WTC11 (cell line): ENCODE data around the gene PIP4K2A. TPM values are rescaled to one million over a fixed set of nuclear protein-coding genes. Genes with fewer than 3 reads are reported as not detected.

Experiments
- ATAC-seq: fragments of 200-7000 bp; cut with Tn5 transposase; 2 replicates; pipeline ENCODE4 v1.10.0; 2021; ENCODE audit warnings: mild to moderate bottlenecking, moderate library complexity
- CTCF ChIA-PET: fragments of 300-600 bp; sonication (Branson Sonifier 250); formaldehyde crosslinking; loops from one replicate; lab custom pipeline; 2021; ENCODE audit warnings: antibody characterized with exemption; lab: Charles Lee
- POLR2A ChIA-PET: fragments of 350-600 bp; sonication (Branson Sonifier 250); formaldehyde crosslinking; loops from one replicate; lab custom pipeline; 2021; ENCODE audit warnings: antibody characterized with exemption; lab: Charles Lee
- DNase-seq: peaks from one replicate; pipeline ENCODE4 v3.0.0; 2021; ENCODE audit warnings: low spot score
- H3K27ac Mint-ChIP-seq: 2 replicates; pipeline ENCODE4 v1.8.0; 2021; ENCODE audit warnings: mixed read lengths
- H3K27me3 Mint-ChIP-seq: 2 replicates; pipeline ENCODE4 v1.8.0; 2021; ENCODE audit warnings: low read depth, mild to moderate bottlenecking, moderate library complexity, mixed read lengths
- H3K36me3 Mint-ChIP-seq: 2 replicates; pipeline ENCODE4 v1.8.0; 2021; ENCODE audit warnings: mixed read lengths
- H3K4me1 Mint-ChIP-seq: 2 replicates; pipeline ENCODE4 v1.8.0; 2022; ENCODE audit warnings: mixed read lengths
- H3K4me3 Mint-ChIP-seq: 2 replicates; pipeline ENCODE4 v1.8.0; 2021; ENCODE audit warnings: mild to moderate bottlenecking, moderate library complexity, mixed read lengths
- H3K9me3 Mint-ChIP-seq: 2 replicates; pipeline ENCODE4 v1.8.0; 2021; ENCODE audit warnings: mixed read lengths
- ATF1 ChIP-seq: sonication (generic); formaldehyde crosslinking; IDR thresholded peaks from 2 replicates; pipeline ENCODE4 v1.8.1; 2023; ENCODE audit warnings: mild to moderate bottlenecking, moderate library complexity, missing genetic modification reagents
- CBFB ChIP-seq: sonication (generic); formaldehyde crosslinking; IDR thresholded peaks from 2 replicates; pipeline ENCODE4 v1.8.1; 2022; ENCODE audit warnings: mild to moderate bottlenecking, low read depth, missing genetic modification reagents
- ELF4 ChIP-seq: sonication (generic); formaldehyde crosslinking; IDR thresholded peaks from 2 replicates; pipeline ENCODE4 v1.8.1; 2022; ENCODE audit warnings: low read depth, mild to moderate bottlenecking, moderate library complexity, missing genetic modification reagents
- HMGA2 ChIP-seq: fragments of 250-450 bp; sonication (Bioruptor Pico); IDR thresholded peaks from 2 replicates; pipeline ENCODE4 v1.4.0; 2021; ENCODE audit warnings: mild to moderate bottlenecking, moderate library complexity
- IRF2 ChIP-seq: sonication (generic); formaldehyde crosslinking; IDR thresholded peaks from 2 replicates; pipeline ENCODE4 v1.8.0; 2022; ENCODE audit warnings: low read depth, missing genetic modification reagents, borderline replicate concordance
- NR3C1 ChIP-seq: sonication (generic); formaldehyde crosslinking; conservative IDR thresholded peaks from 2 replicates; pipeline ENCODE4 v1.8.1; 2023; ENCODE audit warnings: low read depth, mild to moderate bottlenecking, missing genetic modification reagents
- OVOL2 ChIP-seq: fragments of 250-450 bp; sonication (Bioruptor Pico); IDR thresholded peaks from 2 replicates; pipeline ENCODE4 v1.9.0; 2021; ENCODE audit warnings: mild to moderate bottlenecking, borderline replicate concordance
- ZBTB21 ChIP-seq: sonication (generic); formaldehyde crosslinking; IDR thresholded peaks from 2 replicates; pipeline ENCODE4 v1.8.1; 2023; ENCODE audit warnings: mild to moderate bottlenecking, missing genetic modification reagents, borderline replicate concordance
- ZNF121 ChIP-seq: sonication (generic); formaldehyde crosslinking; IDR thresholded peaks from 2 replicates; pipeline ENCODE4 v1.8.0; 2023; ENCODE audit warnings: missing genetic modification reagents
- ZNF396 ChIP-seq: fragments of 250-450 bp; sonication (Bioruptor Pico); IDR thresholded peaks from 2 replicates; pipeline ENCODE4 v1.8.0; 2021; ENCODE audit warnings: mild to moderate bottlenecking, moderate library complexity, borderline replicate concordance
- total RNA-seq: library from RNA; stranded (reverse); gene quantifications from 3 replicates; pipeline ENCODE4 v1.2.3, GENCODE V29; 2021
- TF ChIP-seq, protein P1 (sequence below): sonication (generic); formaldehyde crosslinking; IDR thresholded peaks from 2 replicates; pipeline ENCODE4 v1.8.0; 2023; ENCODE audit warnings: missing genetic modification reagents, mild to moderate bottlenecking, borderline replicate concordance
- TF ChIP-seq, protein P2 (sequence below): sonication (generic); formaldehyde crosslinking; IDR thresholded peaks from 2 replicates; pipeline ENCODE4 v1.8.1; 2023; ENCODE audit warnings: mild to moderate bottlenecking, missing genetic modification reagents, borderline replicate concordance
- TF ChIP-seq, protein P3 (sequence below): sonication (generic); formaldehyde crosslinking; conservative IDR thresholded peaks from 2 replicates; pipeline ENCODE4 v1.8.1; 2022; ENCODE audit warnings: mild to moderate bottlenecking, missing genetic modification reagents
- TF ChIP-seq, protein P4 (sequence below): sonication (generic); formaldehyde crosslinking; IDR thresholded peaks from 2 replicates; pipeline ENCODE4 v1.8.1; 2023; ENCODE audit warnings: mild to moderate bottlenecking, missing genetic modification reagents
- TF ChIP-seq, protein P5 (sequence below): fragments of 200-600 bp; IDR thresholded peaks from 2 replicates; pipeline ENCODE4 v1.8.0; 2022; ENCODE audit warnings: antibody characterized with exemption

The PIP4K2A gene
- total RNA-seq, 1 experiment from 2014 or later: 47.5 TPM

DNA sequence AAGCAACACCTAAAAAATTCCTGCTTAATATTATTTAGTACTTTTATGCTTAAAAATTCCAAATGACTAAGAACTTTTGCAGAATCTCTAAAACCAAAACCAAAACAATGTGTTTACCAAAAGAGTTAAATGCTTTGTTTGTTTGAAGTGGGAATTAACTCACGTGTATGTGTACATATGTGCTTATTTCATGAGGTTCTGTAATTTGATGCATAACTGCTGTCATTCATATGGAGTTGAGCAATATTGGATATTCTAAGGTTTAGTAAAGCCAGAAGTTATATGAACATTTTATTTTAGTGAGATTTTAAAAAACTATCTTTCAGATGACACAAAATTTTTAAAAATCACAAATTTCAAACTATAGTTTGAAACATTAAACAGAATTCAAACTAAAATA, 157.1 kb downstream of the PIP4K2A start:
- no peak for ATAC-seq
- CTCF ChIA-PET: no interaction called here
- H3K4me1 Mint-ChIP-seq: peaks cover 24% of the 10 kb centered on the region
- POLR2A ChIA-PET: no interaction called here
- no peak for DNase-seq
- TF ChIP-seq, protein P1, sequence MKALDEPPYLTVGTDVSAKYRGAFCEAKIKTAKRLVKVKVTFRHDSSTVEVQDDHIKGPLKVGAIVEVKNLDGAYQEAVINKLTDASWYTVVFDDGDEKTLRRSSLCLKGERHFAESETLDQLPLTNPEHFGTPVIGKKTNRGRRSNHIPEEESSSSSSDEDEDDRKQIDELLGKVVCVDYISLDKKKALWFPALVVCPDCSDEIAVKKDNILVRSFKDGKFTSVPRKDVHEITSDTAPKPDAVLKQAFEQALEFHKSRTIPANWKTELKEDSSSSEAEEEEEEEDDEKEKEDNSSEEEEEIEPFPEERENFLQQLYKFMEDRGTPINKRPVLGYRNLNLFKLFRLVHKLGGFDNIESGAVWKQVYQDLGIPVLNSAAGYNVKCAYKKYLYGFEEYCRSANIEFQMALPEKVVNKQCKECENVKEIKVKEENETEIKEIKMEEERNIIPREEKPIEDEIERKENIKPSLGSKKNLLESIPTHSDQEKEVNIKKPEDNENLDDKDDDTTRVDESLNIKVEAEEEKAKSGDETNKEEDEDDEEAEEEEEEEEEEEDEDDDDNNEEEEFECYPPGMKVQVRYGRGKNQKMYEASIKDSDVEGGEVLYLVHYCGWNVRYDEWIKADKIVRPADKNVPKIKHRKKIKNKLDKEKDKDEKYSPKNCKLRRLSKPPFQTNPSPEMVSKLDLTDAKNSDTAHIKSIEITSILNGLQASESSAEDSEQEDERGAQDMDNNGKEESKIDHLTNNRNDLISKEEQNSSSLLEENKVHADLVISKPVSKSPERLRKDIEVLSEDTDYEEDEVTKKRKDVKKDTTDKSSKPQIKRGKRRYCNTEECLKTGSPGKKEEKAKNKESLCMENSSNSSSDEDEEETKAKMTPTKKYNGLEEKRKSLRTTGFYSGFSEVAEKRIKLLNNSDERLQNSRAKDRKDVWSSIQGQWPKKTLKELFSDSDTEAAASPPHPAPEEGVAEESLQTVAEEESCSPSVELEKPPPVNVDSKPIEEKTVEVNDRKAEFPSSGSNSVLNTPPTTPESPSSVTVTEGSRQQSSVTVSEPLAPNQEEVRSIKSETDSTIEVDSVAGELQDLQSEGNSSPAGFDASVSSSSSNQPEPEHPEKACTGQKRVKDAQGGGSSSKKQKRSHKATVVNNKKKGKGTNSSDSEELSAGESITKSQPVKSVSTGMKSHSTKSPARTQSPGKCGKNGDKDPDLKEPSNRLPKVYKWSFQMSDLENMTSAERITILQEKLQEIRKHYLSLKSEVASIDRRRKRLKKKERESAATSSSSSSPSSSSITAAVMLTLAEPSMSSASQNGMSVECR: no peak
- TF ChIP-seq NR3C1 (CRISPR knock-in tag) (no peak), CBFB (no peak), IRF2 (CRISPR knock-in tag) (no peak), ZNF121 (CRISPR knock-in tag) (no peak), OVOL2 (CRISPR knock-in tag) (no peak), HMGA2 (no peak)
- TF ChIP-seq, protein P2, sequence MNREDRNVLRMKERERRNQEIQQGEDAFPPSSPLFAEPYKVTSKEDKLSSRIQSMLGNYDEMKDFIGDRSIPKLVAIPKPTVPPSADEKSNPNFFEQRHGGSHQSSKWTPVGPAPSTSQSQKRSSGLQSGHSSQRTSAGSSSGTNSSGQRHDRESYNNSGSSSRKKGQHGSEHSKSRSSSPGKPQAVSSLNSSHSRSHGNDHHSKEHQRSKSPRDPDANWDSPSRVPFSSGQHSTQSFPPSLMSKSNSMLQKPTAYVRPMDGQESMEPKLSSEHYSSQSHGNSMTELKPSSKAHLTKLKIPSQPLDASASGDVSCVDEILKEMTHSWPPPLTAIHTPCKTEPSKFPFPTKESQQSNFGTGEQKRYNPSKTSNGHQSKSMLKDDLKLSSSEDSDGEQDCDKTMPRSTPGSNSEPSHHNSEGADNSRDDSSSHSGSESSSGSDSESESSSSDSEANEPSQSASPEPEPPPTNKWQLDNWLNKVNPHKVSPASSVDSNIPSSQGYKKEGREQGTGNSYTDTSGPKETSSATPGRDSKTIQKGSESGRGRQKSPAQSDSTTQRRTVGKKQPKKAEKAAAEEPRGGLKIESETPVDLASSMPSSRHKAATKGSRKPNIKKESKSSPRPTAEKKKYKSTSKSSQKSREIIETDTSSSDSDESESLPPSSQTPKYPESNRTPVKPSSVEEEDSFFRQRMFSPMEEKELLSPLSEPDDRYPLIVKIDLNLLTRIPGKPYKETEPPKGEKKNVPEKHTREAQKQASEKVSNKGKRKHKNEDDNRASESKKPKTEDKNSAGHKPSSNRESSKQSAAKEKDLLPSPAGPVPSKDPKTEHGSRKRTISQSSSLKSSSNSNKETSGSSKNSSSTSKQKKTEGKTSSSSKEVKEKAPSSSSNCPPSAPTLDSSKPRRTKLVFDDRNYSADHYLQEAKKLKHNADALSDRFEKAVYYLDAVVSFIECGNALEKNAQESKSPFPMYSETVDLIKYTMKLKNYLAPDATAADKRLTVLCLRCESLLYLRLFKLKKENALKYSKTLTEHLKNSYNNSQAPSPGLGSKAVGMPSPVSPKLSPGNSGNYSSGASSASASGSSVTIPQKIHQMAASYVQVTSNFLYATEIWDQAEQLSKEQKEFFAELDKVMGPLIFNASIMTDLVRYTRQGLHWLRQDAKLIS (CRISPR knock-in tag): no peak
- TF ChIP-seq, protein P3, sequence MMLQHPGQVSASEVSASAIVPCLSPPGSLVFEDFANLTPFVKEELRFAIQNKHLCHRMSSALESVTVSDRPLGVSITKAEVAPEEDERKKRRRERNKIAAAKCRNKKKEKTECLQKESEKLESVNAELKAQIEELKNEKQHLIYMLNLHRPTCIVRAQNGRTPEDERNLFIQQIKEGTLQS (CRISPR knock-in tag): no peak
- TF ChIP-seq, protein P4, sequence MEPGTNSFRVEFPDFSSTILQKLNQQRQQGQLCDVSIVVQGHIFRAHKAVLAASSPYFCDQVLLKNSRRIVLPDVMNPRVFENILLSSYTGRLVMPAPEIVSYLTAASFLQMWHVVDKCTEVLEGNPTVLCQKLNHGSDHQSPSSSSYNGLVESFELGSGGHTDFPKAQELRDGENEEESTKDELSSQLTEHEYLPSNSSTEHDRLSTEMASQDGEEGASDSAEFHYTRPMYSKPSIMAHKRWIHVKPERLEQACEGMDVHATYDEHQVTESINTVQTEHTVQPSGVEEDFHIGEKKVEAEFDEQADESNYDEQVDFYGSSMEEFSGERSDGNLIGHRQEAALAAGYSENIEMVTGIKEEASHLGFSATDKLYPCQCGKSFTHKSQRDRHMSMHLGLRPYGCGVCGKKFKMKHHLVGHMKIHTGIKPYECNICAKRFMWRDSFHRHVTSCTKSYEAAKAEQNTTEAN: no peak
- H3K4me3 Mint-ChIP-seq: no peak overlapping the region
- no peaks in the 10 kb centered on the region for H3K36me3 Mint-ChIP-seq
- H3K9me3 Mint-ChIP-seq: no peaks in the 10 kb centered on the region
- H3K27ac Mint-ChIP-seq: no peak overlapping the region
- H3K27me3 Mint-ChIP-seq: no peaks in the 10 kb centered on the region

DNA sequence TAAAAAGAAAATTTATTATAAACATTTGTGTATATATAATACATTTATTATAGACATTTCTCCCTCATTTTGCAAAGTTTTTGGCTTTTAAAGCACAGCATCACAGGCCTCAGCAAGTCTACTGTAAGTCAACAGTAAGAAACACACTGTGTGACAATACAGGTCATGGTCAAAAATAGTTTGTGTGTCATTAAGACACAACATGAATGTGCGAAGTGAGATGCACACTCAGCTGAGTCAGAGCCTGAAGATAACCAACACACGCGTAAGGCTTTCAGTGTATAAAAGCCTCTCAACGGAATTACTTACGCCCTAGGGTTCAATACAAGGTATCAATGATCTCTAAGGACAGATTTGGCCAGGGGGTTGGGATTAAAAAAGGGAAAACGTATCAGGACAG, 157.6 kb downstream of the PIP4K2A start:
- H3K4me3 Mint-ChIP-seq: no peak overlapping the region
- no peaks in the 10 kb centered on the region for H3K9me3 Mint-ChIP-seq
- ChIA-PET POLR2A (no interaction called here), CTCF (no interaction called here)
- peaks cover 27% of the 10 kb centered on the region for H3K4me1 Mint-ChIP-seq
- peak overlapping the region; percentile 43; the same call in 1 of the 2 replicates for H3K27ac Mint-ChIP-seq
- ATAC-seq (no peak), DNase-seq (no peak)
- TF ChIP-seq ZBTB21 (CRISPR knock-in tag): no peak
- no peak for TF ChIP-seq ZNF396 (CRISPR knock-in tag)
- TF ChIP-seq, protein P5, sequence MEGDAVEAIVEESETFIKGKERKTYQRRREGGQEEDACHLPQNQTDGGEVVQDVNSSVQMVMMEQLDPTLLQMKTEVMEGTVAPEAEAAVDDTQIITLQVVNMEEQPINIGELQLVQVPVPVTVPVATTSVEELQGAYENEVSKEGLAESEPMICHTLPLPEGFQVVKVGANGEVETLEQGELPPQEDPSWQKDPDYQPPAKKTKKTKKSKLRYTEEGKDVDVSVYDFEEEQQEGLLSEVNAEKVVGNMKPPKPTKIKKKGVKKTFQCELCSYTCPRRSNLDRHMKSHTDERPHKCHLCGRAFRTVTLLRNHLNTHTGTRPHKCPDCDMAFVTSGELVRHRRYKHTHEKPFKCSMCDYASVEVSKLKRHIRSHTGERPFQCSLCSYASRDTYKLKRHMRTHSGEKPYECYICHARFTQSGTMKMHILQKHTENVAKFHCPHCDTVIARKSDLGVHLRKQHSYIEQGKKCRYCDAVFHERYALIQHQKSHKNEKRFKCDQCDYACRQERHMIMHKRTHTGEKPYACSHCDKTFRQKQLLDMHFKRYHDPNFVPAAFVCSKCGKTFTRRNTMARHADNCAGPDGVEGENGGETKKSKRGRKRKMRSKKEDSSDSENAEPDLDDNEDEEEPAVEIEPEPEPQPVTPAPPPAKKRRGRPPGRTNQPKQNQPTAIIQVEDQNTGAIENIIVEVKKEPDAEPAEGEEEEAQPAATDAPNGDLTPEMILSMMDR: no peak
- no peak for TF ChIP-seq ATF1 (CRISPR knock-in tag)
- TF ChIP-seq ELF4: no peak
- H3K27me3 Mint-ChIP-seq: no peaks in the 10 kb centered on the region
- no peaks in the 10 kb centered on the region for H3K36me3 Mint-ChIP-seq
